Stomach (tissue), 9 donors: ENCODE results near the gene GHITM. TPM values are rescaled to one million over a fixed set of nuclear protein-coding genes. Genes with fewer than 3 reads are reported as not detected.
"Not testable (repeated sequence)": the region's sequence is repeated elsewhere in the genome, so short reads cannot be mapped to it uniquely, and the experiment has no call there.

Source experiments
- DNase-seq, 2 donors: peaks; one replicate each; pipeline versions ENCODE4 v3.0.0 to v3.0.0-alpha.2; 2013 to 2019
- H3K27ac ChIP-seq, 5 donors: fragments of 200-600 bp in 4 of 5; sonication (generic) in 4 of 5; one replicate each; pipeline ENCODE4 v1.5.1; 2013 to 2019; ENCODE audit warnings: mild to moderate bottlenecking in 1 of 5, moderate library complexity in 1 of 5
- H3K27me3 ChIP-seq, 3 donors: fragments of 200-600 bp; sonication (generic); one replicate each; pipeline ENCODE4 v1.5.1; 2017 to 2019; ENCODE audit warnings: mixed run types in 1 of 3
- H3K36me3 ChIP-seq, 4 donors: fragments of 200-600 bp; sonication (generic); 1 replicate in 3 of 4; 2 replicates in 1 of 4; pipeline ENCODE4 v1.5.1; 2016 to 2019
- H3K4me1 ChIP-seq, 4 donors: fragments of 200-600 bp; sonication (generic); one replicate each; pipeline ENCODE4 v1.5.1; 2016 to 2019
- H3K4me3 ChIP-seq, 4 donors: fragments of 200-600 bp; sonication (generic) in 3 of 4; one replicate each; pipeline ENCODE4 v1.5.1; 2016 to 2019; ENCODE audit warnings: mild to moderate bottlenecking in 1 of 4
- H3K9me3 ChIP-seq, 4 donors: fragments of 200-600 bp; sonication (generic); one replicate each; pipeline ENCODE4 v1.5.1; 2016 to 2019
- EP300 ChIP-seq: sonication (generic); formaldehyde crosslinking; IDR thresholded peaks from one replicate; pipeline ENCODE4 v1.6.1; 2017; ENCODE audit warnings: antibody characterized with exemption
- POLR2A ChIP-seq, 4 donors: fragments of 450-650 bp; IDR thresholded peaks; one replicate each; pipeline ENCODE4 v1.6.1; 2016; ENCODE audit warnings: antibody characterized with exemption in 4 of 4, control low read depth in 2 of 4, mild to moderate bottlenecking in 1 of 4, moderate library complexity in 1 of 4
- POLR2AphosphoS5 ChIP-seq, 3 donors: sonication (generic); formaldehyde crosslinking; IDR thresholded peaks; one replicate each; pipeline ENCODE4 v1.6.1; 2016; ENCODE audit warnings: antibody characterized with exemption in 3 of 3
- WGBS, 5 donors: extraction: QIAGEN DNeasy Blood & Tissue Kit in 3 of 5; methylation state at CpG; one replicate each; pipeline versions ENCODE4 v1.1.5 to v1.1.7; 2013 to 2018; 5-methylcytosine and 5-hydroxymethylcytosine counted together
- intact Hi-C: fragments of 100-400 bp; cut with DNase I; formaldehyde crosslinking; loops from one replicate; pipeline ENCODE4 v1.15.1; 2023; ENCODE audit warnings: low total_unique reads
- polyA plus RNA-seq, 3 donors: library from polyadenylated mRNA; stranded (reverse); fragments of 200-250 nt; gene quantifications; one replicate each; pipeline ENCODE4 v1.2.3, GENCODE V29; 2013
- total RNA-seq, 5 donors: library from RNA; depleted of rRNA; stranded (reverse); fragments of >200 nt; gene quantifications; one replicate each; pipeline versions ENCODE4 v1.1.0 to v1.2.3, GENCODE V29; 2014 to 2016
- TF ChIP-seq, protein P1 (sequence below), 7 experiments: fragments of 450-650 bp in 4 of 7; fragments of 200-600 bp in 3 of 7; sonication (generic) in 3 of 7; IDR thresholded peaks; one replicate each; pipeline ENCODE4 v1.5.1; 2016 to 2019; ENCODE audit warnings: antibody characterized with exemption in 7 of 7, control low read depth in 2 of 7, mild to moderate bottlenecking in 1 of 7
- donor health status: healthy with polysubstance abuse.
- donor health status: Bipolar disorder and iron deficiency.
- donor health status: healthy.

The GHITM gene
- total and polyA plus RNA-seq, 8 donors = 17.5 to 186 (median 106) TPM

DNA sequence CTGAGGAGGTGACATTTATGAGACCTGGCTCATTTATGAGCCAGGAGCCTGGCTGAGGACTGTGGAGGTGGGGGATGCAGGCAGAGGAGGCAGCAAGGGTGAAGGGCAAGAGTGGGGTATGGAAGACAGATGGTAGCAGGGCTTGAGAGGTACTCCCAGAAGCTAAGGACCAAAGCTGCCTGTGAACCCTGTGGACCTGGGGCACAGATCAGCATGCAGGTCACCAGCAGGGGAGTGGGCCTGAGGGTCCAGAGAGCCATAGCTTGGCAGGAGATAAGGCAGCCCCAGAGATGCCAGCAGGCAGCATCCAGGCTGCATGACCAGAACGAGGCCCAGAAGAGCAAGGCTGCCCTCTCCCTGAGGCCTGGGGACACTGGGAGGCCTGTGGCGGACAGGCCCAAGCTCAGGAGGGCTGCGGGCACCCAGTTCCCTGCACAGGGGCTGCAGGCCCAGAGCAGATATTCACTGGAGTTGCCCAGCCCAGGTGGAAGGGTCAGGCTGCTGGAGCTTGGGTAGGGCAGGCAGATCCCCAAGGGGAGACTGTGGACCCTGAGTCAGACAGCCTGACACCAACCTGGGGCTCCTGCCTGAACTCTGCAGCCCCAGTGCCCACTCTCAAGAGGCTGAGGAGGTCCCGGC lies 37.6 kb downstream of the GHITM start:
- no peak for TF ChIP-seq POLR2AphosphoS5 (IDR thresholded peaks at IDR 0.05)
- TF ChIP-seq POLR2A (IDR thresholded peaks at IDR 0.05) = no peak
- TF ChIP-seq EP300 = no peak
- TF ChIP-seq, protein P1, sequence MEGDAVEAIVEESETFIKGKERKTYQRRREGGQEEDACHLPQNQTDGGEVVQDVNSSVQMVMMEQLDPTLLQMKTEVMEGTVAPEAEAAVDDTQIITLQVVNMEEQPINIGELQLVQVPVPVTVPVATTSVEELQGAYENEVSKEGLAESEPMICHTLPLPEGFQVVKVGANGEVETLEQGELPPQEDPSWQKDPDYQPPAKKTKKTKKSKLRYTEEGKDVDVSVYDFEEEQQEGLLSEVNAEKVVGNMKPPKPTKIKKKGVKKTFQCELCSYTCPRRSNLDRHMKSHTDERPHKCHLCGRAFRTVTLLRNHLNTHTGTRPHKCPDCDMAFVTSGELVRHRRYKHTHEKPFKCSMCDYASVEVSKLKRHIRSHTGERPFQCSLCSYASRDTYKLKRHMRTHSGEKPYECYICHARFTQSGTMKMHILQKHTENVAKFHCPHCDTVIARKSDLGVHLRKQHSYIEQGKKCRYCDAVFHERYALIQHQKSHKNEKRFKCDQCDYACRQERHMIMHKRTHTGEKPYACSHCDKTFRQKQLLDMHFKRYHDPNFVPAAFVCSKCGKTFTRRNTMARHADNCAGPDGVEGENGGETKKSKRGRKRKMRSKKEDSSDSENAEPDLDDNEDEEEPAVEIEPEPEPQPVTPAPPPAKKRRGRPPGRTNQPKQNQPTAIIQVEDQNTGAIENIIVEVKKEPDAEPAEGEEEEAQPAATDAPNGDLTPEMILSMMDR (IDR thresholded peaks at IDR 0.05) = no peak
- DNase-seq = no peak
- WGBS, 5 donors = 80 to 87% (median 84%) methylated on average over 1 to 4 of the region's 4 CpGs
- Histone ChIP-seq H3K4me3 (no peak overlapping the region), H3K9me3 (no peaks in the 10 kb centered on the region), H3K4me1 (no peaks in the 10 kb centered on the region), H3K27ac (peak overlapping the region in 1 of 5 donors; percentile 11), H3K27me3 (no peaks in the 10 kb centered on the region), H3K36me3 (no peaks in the 10 kb centered on the region)
- intact Hi-C loops = no loop called here

DNA sequence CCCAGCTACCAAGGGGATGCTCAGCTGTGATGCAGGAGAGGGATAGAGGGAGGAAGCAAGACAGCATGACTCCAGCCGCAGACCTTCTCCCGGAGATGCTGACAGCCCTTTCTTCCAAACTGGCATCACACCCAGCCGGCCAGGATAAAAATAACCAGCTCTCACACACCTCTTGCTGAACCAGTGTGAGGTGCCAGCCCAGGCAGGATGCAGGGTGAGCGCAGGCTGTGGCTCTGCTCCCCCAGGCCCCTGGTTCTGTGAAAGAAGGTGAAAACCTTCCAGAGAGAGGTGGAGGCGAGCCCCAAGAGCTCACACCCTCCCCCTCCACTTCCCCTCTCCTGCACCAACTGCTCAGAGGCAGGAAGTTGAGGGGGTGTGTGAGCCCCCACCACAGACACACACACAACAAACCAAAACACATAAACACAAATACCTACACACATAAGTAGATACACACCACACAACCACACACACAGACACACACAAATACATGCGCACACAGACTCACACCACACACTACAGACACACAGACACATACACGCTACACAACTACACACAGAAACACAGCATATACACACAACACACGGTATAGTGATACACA lies 38.3 kb downstream of the GHITM start:
- TF ChIP-seq, protein P1 (IDR thresholded peaks at IDR 0.05) = no peak
- TF ChIP-seq POLR2AphosphoS5 (IDR thresholded peaks at IDR 0.05) = no peak
- TF ChIP-seq POLR2A (IDR thresholded peaks at IDR 0.05) = no peak
- no peak for TF ChIP-seq EP300
- peak in 1 of 2 donors; percentile 64 for DNase-seq
- H3K27me3 ChIP-seq = no peaks in the 10 kb centered on the region
- intact Hi-C loops = no loop called here
- H3K9me3 ChIP-seq = no peaks in the 10 kb centered on the region
- H3K36me3 ChIP-seq = no peaks in the 10 kb centered on the region
- no peak overlapping the region for H3K27ac ChIP-seq
- no peak overlapping the region for H3K4me3 ChIP-seq
- no peaks in the 10 kb centered on the region for H3K4me1 ChIP-seq
- whole genome bisulfite sequencing, 5 donors = 59 to 73% (median 71%) methylated on average over 8 of the region's 8 CpGs

DNA sequence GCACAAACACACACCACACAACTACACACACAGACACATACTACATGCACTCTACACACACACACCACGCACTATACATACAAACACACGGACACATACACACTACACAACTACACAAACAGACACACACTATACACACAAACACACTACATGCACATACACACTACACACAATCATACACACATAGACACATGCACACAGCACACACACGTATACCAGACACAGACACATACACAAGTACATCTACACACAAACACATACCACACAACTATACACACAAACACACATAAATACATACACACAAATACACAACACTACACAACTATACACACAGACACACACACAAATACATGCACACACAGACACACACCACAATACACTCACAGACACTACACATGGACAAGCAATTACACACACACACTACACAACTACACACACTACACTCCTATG lies 38.9 kb downstream of the GHITM start:
- H3K27ac ChIP-seq = no peak overlapping the region
- H3K27me3 ChIP-seq = no peaks in the 10 kb centered on the region
- no peak for TF ChIP-seq POLR2A (IDR thresholded peaks at IDR 0.05)
- TF ChIP-seq, protein P1 (IDR thresholded peaks at IDR 0.05) = no peak
- no peak for TF ChIP-seq EP300
- TF ChIP-seq POLR2AphosphoS5 (IDR thresholded peaks at IDR 0.05) = no peak
- H3K4me1 ChIP-seq = no peaks in the 10 kb centered on the region
- no peaks in the 10 kb centered on the region for H3K9me3 ChIP-seq
- no peak overlapping the region for H3K4me3 ChIP-seq
- DNase-seq = no peak
- 91 to 97% (median 94%) methylated on average over 3 of the region's 3 CpGs for WGBS, 5 donors
- H3K36me3 ChIP-seq = no peaks in the 10 kb centered on the region
- intact Hi-C loops = no loop called here

DNA sequence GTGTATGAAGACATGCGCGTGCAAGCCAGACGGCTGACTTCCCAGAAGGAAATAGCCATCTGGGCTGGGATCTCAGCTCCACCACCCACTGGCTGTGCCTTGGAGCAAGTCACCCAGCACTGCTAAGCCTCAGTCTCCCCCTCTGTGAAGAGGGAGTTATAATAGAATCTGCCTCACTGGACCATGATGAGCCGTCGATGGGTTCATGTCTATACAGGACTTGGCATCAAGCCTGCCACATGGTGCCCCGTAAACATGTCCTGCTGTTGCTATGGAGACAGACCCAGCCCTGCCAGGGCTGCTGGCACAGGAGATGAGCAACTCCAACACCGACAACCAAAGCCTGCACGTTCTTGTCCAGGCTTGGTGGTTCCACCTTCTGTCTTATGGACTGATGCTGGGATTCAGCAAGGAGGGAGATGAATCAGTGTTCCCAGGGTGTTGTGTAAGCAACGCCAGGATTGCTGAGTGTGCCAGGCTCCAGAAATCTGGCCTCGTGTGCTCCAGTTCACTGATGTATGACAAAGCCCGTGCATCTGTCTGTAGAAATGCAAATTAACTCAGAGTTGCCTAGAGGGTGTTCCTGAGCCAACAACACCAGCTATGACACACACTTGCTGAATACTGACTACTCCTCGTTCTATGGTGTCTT lies 39.9 kb downstream of the GHITM start:
- Histone ChIP-seq H3K4me3 (no peak overlapping the region), H3K36me3 (no peaks in the 10 kb centered on the region), H3K27me3 (peaks cover 0 to under 1% (median 0%) of the 10 kb centered on the region in 3 donors), H3K9me3 (no peaks in the 10 kb centered on the region), H3K4me1 (no peaks in the 10 kb centered on the region), H3K27ac (no peak overlapping the region)
- intact Hi-C loops = no loop called here
- peak in 1 of 2 donors; percentile 58 for DNase-seq
- TF ChIP-seq, protein P1 (IDR thresholded peaks at IDR 0.05) = no peak
- TF ChIP-seq POLR2AphosphoS5 (IDR thresholded peaks at IDR 0.05) = no peak
- no peak for TF ChIP-seq EP300
- 60 to 66% (median 63%) methylated on average over 10 to 12 of the region's 12 CpGs for WGBS, 5 donors

DNA sequence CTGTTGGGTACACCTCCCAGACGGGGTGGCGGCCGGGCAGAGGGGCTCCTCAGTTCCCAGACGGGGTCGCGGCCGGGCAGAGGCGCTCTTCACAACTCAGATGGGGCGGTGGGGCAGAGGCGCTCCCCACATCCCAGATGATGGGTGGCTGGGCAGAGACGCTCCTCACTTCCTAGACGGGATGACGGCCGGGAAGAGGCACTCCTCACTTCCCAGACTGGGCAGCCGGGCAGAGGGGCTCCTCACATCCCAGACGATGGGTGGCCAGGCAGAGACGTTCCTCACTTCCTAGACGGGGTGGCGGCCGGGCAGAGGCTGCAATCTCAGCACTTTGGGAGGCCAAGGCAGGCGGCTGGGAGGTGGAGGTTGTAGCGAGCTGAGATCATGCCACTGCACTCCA lies 41.1 kb downstream of the GHITM start:
- peaks cover 0 to 12% (median 2%) of the 10 kb centered on the region in 3 donors for H3K27me3 ChIP-seq
- WGBS, 5 donors = 86 to 97% (median 90%) methylated on average over 14 to 20 of the region's 22 CpGs
- intact Hi-C loops, H3K9me3 ChIP-seq, H3K4me3 ChIP-seq, H3K36me3 ChIP-seq, DNase-seq, H3K27ac ChIP-seq, H3K4me1 ChIP-seq: not testable (repeated sequence)
